ENCODE measurements around the gene S100A10. TPM values are rescaled to one million over a fixed set of nuclear protein-coding genes. Genes with fewer than 3 reads are reported as not detected.

S100A10 gene
- total RNA-seq, 1 donor from 2014 or later, result 186 TPM

GRCh38 chr1:152021569-152021968 lies 27.9 kb upstream of the S100A10 start:
- no peaks in the 10 kb centered on the region for H3K27me3 ChIP-seq (ENCODE audit: low read depth)
- no peak for DNase-seq
- TF ChIP-seq CTCF (IDR thresholded peaks at IDR 0.05; ENCODE audit: borderline replicate concordance), result no peak

GRCh38 chr1:152020849-152021248 lies 27.2 kb upstream of the S100A10 start:
- Histone ChIP-seq H3K27me3 (ENCODE audit: low read depth) (no peaks in the 10 kb centered on the region), H3K4me1 (no peaks in the 10 kb centered on the region), H3K9me3 (replicated peaks) (no peaks in the 10 kb centered on the region), H3K4me3 (no peak overlapping the region), H3K36me3 (no peaks in the 10 kb centered on the region), H3K27ac (replicated peaks) (no peak overlapping the region)
- intact Hi-C loops (cut with micrococcal nuclease), result no loop called here
- no peak for TF ChIP-seq CTCF (IDR thresholded peaks at IDR 0.05; ENCODE audit: borderline replicate concordance)
- DNase-seq, result no peak

More at GRCh38 chr1:152021569-152021968, 27.9 kb upstream of the S100A10 start:
- intact Hi-C loops (cut with micrococcal nuclease), result no loop called here
- H3K27ac ChIP-seq (replicated peaks), result no peak overlapping the region
- H3K4me3 ChIP-seq, result no peak overlapping the region
- no peaks in the 10 kb centered on the region for H3K9me3 ChIP-seq (replicated peaks)
- no peaks in the 10 kb centered on the region for H3K36me3 ChIP-seq
- no peaks in the 10 kb centered on the region for H3K4me1 ChIP-seq

- intact Hi-C loops (cut with micrococcal nuclease), result no loop called here
- DNase-seq, result no peak
- no peaks in the 10 kb centered on the region for H3K36me3 ChIP-seq
- H3K4me3 ChIP-seq, result no peak overlapping the region
- TF ChIP-seq CTCF (IDR thresholded peaks at IDR 0.05; ENCODE audit: borderline replicate concordance), result no peak
- H3K4me1 ChIP-seq, result no peaks in the 10 kb centered on the region
- H3K9me3 ChIP-seq (replicated peaks), result no peaks in the 10 kb centered on the region
- no peak overlapping the region for H3K27ac ChIP-seq (replicated peaks)
- no peaks in the 10 kb centered on the region for H3K27me3 ChIP-seq (ENCODE audit: low read depth)
Observed at GRCh38 chr1:152018537-152018936, 24.9 kb upstream of the S100A10 start.

GRCh38 chr1:152015766-152016165 lies 22.1 kb upstream of the S100A10 start:
- Histone ChIP-seq H3K27ac (replicated peaks) (no peak overlapping the region), H3K4me3 (no peak overlapping the region), H3K4me1 (no peaks in the 10 kb centered on the region), H3K36me3 (no peaks in the 10 kb centered on the region), H3K9me3 (replicated peaks) (no peaks in the 10 kb centered on the region), H3K27me3 (ENCODE audit: low read depth) (no peaks in the 10 kb centered on the region)
- DNase-seq, result no peak
- no peak for TF ChIP-seq CTCF (IDR thresholded peaks at IDR 0.05; ENCODE audit: borderline replicate concordance)
- intact Hi-C loops (cut with micrococcal nuclease), result no loop called here

GRCh38 chr1:152014943-152015342 lies 21.3 kb upstream of the S100A10 start:
- intact Hi-C loops (cut with micrococcal nuclease), result no loop called here
- no peak for DNase-seq
- Histone ChIP-seq H3K27ac (replicated peaks) (no peak overlapping the region), H3K9me3 (replicated peaks) (no peaks in the 10 kb centered on the region), H3K36me3 (no peaks in the 10 kb centered on the region), H3K27me3 (ENCODE audit: low read depth) (no peaks in the 10 kb centered on the region), H3K4me1 (no peaks in the 10 kb centered on the region), H3K4me3 (no peak overlapping the region)
- TF ChIP-seq CTCF (IDR thresholded peaks at IDR 0.05; ENCODE audit: borderline replicate concordance), result no peak
